Stomach (tissue), 4 donors: Measurements from ENCODE around the gene DENND1C.

Source experiments
- EP300 ChIP-seq: sonication (generic); formaldehyde crosslinking; IDR thresholded peaks from one replicate; pipeline ENCODE4 v1.6.1; 2017; ENCODE audit warnings: antibody characterized with exemption
- TF ChIP-seq, protein P1 (sequence below), 7 experiments: fragments of 450-650 bp in 4 of 7; fragments of 200-600 bp in 3 of 7; sonication (generic) in 3 of 7; IDR thresholded peaks; one replicate each; pipeline ENCODE4 v1.5.1; 2016 to 2019; ENCODE audit warnings: antibody characterized with exemption in 7 of 7, control low read depth in 2 of 7, mild to moderate bottlenecking in 1 of 7

DNA sequence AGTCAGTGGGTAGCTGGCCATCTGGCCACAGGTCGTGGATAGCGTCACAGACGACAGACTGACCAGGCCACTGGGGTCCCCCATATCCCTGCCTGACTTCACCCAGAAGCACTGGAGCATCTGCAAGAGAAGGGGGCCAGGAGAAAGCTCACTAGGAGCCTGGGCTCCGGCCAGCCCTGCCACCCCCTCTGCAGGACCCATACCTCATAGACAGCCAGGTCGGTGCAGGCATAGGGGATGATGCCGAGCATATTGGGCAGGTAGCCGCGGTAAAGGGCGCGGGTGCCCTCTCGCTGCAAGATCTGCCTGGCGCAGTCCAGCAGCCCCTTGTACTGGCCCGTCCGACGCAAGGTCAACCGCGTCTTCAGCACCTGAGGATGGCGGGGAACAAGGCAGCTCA, 54.5 kb downstream of the DENND1C start:
- TF ChIP-seq, protein P1, sequence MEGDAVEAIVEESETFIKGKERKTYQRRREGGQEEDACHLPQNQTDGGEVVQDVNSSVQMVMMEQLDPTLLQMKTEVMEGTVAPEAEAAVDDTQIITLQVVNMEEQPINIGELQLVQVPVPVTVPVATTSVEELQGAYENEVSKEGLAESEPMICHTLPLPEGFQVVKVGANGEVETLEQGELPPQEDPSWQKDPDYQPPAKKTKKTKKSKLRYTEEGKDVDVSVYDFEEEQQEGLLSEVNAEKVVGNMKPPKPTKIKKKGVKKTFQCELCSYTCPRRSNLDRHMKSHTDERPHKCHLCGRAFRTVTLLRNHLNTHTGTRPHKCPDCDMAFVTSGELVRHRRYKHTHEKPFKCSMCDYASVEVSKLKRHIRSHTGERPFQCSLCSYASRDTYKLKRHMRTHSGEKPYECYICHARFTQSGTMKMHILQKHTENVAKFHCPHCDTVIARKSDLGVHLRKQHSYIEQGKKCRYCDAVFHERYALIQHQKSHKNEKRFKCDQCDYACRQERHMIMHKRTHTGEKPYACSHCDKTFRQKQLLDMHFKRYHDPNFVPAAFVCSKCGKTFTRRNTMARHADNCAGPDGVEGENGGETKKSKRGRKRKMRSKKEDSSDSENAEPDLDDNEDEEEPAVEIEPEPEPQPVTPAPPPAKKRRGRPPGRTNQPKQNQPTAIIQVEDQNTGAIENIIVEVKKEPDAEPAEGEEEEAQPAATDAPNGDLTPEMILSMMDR (IDR thresholded peaks at IDR 0.05), result no peak
- no peak for TF ChIP-seq EP300
